Left colon (tissue), 2 donors: ENCODE measurements around the gene KCNK13. TPM values are rescaled to one million over a fixed set of nuclear protein-coding genes. Genes with fewer than 3 reads are reported as not detected.
"Not testable (repeated sequence)": the region's sequence is repeated elsewhere in the genome, so short reads cannot be mapped to it uniquely, and the experiment has no call there.

ENCODE experiments used
- ATAC-seq: fragments of 200-7000 bp; cut with Tn5 transposase; one replicate; pipeline ENCODE4 v1.9.1; 2020; ENCODE audit warnings: mild to moderate bottlenecking, moderate library complexity
- DNase-seq, 2 donors: peaks; one replicate each; pipeline ENCODE4 v3.0.0-alpha.2; 2020
- intact Hi-C, 2 donors: fragments of 100-400 bp; cut with DNase I in 1 of 2; cut with micrococcal nuclease in 1 of 2; formaldehyde crosslinking; loops; one replicate each; pipeline versions ENCODE4 v1.11.2 to v1.14.0; 2022; cut with DNase I, micrococcal nuclease
- long read RNA-seq: library from polyadenylated mRNA; unstranded; transcript quantifications from one replicate; pipeline ENCODE4 v2.0.0, GENCODE V29; 2021
- total RNA-seq, 2 donors: library from RNA; stranded (reverse); fragmentation: NEBNext Ultra II Directional; extraction: Animal tissue kit (Norgen Biotek cat#: 25700); gene quantifications; one replicate each; pipeline ENCODE4 v1.2.1, GENCODE V29; 2021
- donor health status: DM: no; HTN: no; CAD: no.
- donor health status: DM: yes; HTN: yes; CAD: no.

The KCNK13 gene
- total RNA-seq, result under 1 TPM; 0.15 to 0.59 TPM
- long read RNA-seq, result 0 reads

- no peak for ATAC-seq
- DNase-seq, result peak in 1 of 2 donors; percentile 17
Observed at GRCh38 chr14:90061685-90062126, at the start of gene KCNK13. TSS of gene KCNK13 (plus strand) at chr14:90061994. CDS start at chr14:90062206, 212 bp downstream.

GRCh38 chr14:90017371-90017770, 44.4 kb upstream of the KCNK13 start:
- no peak for ATAC-seq

More at GRCh38 chr14:90061685-90062126, at the start of gene KCNK13:
- intact Hi-C loops, result no loop called here

DNA sequence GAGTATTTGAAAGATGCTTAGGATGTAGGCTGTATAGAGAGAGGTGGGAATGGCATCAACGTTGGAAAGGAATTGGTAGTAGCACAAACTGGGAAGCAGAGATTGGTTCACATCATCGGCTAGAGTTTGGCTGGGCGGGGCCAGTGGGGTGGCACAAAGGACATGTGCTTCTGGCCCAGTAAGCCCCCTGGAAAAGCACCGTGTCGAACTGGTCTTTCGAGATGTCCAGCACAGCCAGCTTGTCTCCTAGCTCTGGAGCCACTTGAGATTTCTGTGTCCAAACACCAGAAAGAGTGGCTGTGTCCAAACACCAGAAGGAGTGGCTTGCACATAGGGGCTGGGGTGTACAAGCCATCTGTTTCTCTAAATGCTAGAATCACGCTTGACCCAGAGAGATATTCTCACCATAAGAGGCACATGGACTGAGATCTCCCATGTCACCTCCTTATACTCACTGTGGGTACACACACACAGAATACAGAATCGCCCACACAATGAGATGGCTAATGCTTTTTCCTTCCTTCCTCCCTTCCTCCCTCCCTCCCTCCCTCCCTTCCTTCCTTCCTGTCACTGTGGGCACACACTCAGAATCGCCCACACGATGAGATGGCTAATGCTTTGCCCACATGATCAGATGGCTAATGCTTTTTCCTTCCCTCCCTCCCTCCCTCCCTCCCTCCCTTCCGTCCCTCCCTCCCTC, 41.8 kb upstream of the KCNK13 start:
- intact Hi-C loops, result no loop called here
- DNase-seq (no peak), ATAC-seq (no peak)

More at GRCh38 chr14:90017371-90017770, 44.4 kb upstream of the KCNK13 start:
- no peak for DNase-seq
- intact Hi-C loops, result no loop called here

DNA sequence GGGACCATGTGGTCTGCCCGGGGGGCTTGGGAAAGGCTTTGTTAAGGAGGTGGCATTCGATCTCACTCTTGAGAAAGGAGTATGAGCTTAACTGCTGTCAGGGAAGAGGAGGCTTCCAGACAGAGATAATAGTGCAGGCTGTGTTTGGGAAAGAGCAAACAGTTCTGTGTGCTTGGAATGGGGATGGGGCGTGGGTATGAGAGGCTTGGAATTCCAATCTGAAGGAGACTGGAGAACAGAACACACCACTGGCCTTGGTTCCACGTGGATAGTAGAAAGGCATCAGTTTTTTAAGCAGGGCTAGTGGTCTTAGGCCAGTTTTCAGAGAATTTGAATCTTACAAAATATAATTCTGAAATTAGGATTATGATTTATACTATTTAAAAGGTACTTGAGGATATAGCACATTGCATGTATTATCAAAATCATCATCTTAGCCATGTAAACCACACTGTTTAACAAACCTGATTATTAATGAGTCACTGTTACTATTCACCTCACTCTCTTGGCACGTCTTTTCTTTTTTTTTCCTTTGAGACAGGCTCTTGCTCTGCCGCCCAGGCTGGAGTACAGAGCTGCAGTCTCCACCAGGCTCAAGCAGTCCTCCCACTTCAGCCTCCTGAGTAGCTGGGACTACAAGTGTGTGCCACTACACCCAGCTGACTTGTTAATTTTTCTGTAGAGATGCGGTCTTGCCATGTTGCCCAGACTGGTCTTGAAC, 38.5 kb upstream of the KCNK13 start:
- DNase-seq, result no peak
- ATAC-seq, result no peak
- intact Hi-C loops, result no loop called here

GRCh38 chr14:90024910-90025309, 36.9 kb upstream of the KCNK13 start:
- intact Hi-C loops, result no loop called here
- no peak for ATAC-seq

DNA sequence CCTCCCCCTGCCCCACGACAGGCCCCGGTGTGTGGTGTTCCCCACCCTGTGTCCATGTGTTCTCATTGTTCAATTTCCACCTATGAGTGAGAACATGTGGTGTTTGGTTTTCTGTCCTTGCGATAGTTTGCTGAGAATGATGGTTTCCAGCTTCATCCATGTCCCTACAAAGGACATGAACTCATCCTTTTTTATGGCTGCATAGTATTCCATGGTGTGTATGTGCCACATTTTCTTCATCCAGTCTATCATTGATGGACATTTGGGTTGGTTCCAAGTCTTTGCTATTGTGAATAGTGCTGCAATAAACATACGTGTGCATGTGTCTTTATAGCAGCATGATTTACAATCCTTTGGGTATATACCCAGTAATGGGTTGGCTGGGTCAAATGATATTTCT, 35.2 kb upstream of the KCNK13 start:
- DNase-seq, intact Hi-C loops, ATAC-seq: not testable (repeated sequence)

More at GRCh38 chr14:90024910-90025309, 36.9 kb upstream of the KCNK13 start:
- no peak for DNase-seq

DNA sequence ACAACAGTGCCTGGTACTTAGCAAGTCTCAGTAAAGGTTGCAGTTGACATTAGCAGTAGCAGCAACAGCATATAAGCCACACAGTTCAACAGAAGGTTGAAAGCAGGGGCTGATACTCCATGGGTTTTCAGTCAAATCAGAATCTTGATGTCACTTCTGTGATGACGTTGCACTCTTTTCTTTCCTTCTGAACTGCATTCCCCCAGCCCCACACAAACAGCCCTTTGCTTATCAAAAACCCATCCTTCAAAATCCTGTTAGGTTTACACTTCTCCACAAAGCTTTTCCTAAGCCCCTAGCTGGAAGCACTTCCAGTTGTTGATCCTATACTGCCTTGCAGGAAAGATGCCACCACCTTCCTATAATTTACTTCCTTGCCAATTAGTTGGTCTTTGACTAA, 34.0 kb upstream of the KCNK13 start:
- intact Hi-C loops, result no loop called here
- DNase-seq (no peak), ATAC-seq (no peak)

DNA sequence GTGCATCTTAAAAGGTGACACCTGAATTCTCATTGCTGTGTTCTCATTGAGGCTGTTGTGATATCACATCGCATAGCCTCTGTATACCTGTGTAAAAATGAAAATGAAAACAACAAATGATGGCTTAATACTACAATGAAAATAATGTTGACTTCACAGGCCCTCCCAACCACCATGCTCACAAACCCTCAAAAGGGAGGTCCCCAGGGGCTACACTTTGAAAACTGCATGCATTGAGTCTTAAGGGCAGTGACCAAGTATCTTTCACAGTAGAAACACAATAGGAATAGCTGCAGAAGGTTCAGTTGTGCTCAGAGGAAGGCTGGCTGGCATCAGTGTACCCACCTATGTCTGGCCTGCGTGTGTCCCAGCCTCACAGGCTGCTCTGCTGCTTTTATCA, 27.6 kb upstream of the KCNK13 start:
- intact Hi-C loops, result no loop called here
- DNase-seq (no peak), ATAC-seq (no peak)

DNA sequence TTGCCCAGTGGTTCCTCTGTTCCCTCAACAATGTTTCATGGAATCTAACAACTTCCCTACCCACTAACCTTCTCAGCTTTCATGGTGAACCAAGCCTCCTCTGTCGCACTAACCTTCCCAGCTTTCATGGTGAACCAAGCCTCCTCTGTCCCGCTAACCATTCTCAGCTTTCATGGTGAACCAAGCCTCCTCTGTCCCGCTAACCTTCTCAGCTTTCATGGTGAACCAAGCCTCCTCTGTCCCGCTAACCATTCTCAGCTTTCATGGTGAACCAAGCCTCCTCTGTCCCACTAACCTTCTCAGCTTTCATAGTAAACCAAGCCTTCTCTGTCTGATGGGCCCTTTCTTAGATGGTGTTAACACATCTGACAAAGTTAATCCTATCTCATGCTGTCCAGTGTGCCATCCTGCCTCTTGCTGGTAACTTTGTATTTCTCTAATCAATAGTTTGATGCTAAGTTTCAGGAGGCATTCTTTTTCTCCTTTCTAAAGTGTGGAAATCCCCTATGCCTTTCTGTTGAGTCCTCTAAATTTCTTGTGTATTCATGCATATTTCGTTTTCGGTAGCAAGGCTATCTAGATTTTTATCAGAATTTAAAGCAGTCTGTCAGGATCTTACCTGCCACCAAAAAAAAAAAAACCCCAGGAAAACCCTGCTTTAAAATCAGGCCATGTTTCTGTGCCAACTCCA, 26.8 kb upstream of the KCNK13 start:
- ATAC-seq (no peak), DNase-seq (no peak)
- intact Hi-C loops, result no loop called here

GRCh38 chr14:90039253-90040010, 22.4 kb upstream of the KCNK13 start:
- DNase-seq (no peak), ATAC-seq (no peak)
- intact Hi-C loops, result no loop called here

GRCh38 chr14:90040411-90040810, 21.4 kb upstream of the KCNK13 start:
- intact Hi-C loops, result no loop called here
- no peak for ATAC-seq
- no peak for DNase-seq

- intact Hi-C loops, result no loop called here
- ATAC-seq (no peak), DNase-seq (no peak)
Observed at GRCh38 chr14:90042496-90043252, 19.1 kb upstream of the KCNK13 start.

- no peak for ATAC-seq
- intact Hi-C loops, result no loop called here
- DNase-seq, result no peak
Observed at GRCh38 chr14:90045616-90046015, 16.2 kb upstream of the KCNK13 start.

GRCh38 chr14:90049390-90049789, 12.4 kb upstream of the KCNK13 start:
- DNase-seq (no peak), ATAC-seq (no peak)
- intact Hi-C loops, result no loop called here

DNA sequence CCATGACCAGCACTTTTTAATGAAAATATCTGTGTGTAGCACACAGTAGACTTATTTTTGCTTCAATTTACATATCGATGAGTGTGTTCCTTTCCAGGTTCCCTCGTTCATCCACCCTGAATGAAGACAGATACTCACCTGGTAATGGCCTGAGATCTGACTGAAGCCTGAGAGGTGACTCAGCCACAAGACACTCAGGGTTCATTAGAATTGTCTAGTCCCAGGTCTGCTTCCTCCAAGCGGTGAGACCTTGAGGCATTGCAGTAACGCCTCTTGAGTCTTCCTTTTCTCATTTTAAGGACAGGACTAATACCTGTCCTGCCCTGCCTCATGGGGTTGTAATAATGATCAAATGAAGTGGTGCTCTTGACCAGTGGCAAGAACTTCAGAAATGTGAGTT, 11.5 kb upstream of the KCNK13 start:
- ATAC-seq (no peak), DNase-seq (no peak)
- intact Hi-C loops, result no loop called here

DNA sequence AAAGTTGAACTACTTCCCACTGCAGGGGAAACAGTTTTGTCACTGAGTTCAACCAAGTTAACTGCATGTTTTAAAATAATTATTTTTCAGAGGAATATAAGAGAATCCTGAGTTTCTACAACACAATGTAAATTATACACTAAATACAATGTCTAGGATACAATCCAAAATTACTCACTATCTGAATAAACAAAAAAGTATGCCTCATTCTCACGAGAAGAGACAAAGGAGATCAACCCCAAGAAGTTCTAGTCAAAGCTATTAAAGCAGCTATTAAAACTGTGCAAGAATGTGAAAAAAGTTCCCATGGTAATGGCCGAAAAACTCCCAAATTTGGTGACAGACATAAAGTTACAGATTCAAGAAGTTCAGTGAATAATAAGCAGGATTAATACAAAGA, 8.8 kb upstream of the KCNK13 start:
- intact Hi-C loops, result no loop called here
- no peak for ATAC-seq
- no peak for DNase-seq

DNA sequence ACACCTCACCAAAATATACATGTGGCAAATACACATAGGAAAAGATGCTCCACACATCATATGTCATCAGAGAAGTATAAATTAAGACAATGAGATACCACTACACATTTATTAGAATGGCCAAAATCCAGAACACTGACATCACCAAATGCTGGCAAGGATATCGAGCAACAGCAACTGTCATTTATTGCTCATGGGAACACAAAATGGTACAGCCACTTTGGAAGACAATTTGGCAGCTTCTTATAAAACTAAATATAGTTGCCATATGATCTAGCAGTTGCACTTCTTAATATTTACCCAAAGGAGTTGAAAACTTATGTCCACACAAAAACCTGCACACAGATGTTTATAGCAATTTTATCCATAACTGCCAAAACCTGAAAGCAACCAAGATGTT, 7.0 kb upstream of the KCNK13 start:
- ATAC-seq (no peak), DNase-seq (no peak)
- intact Hi-C loops, result no loop called here

DNA sequence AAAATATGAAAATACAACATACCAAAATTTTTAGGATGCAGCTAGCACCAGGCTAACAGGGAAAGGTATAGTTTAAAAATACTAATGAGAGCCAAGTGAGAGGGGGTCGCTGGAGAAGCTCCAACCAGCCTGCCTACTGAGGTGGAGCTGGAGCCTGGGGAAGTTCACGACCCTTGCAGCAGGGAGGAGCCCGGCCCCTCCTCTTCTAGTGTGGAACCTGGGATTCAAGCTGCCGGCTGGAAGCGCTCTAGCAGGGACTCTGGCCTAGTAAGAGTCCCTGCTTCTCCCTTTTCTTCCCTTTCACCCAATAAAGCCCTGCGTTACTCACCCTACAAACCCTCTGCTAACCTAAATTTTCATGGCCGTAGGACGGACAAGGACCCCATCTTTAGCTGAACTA, 5.0 kb upstream of the KCNK13 start:
- intact Hi-C loops, result no loop called here
- ATAC-seq, result no peak
- DNase-seq, result no peak
